WTC11 (cell line): ENCODE results near the gene FAM131C. TPM values are rescaled to one million over a fixed set of nuclear protein-coding genes. Genes with fewer than 3 reads are reported as not detected.

ENCODE experiments used
- ATAC-seq: fragments of 200-7000 bp; cut with Tn5 transposase; 2 replicates; pipeline ENCODE4 v1.10.0; 2021; ENCODE audit warnings: mild to moderate bottlenecking, moderate library complexity
- CTCF ChIA-PET: fragments of 300-600 bp; sonication (Branson Sonifier 250); formaldehyde crosslinking; loops from one replicate; lab custom pipeline; 2021; ENCODE audit warnings: antibody characterized with exemption; lab: Charles Lee
- POLR2A ChIA-PET: fragments of 350-600 bp; sonication (Branson Sonifier 250); formaldehyde crosslinking; loops from one replicate; lab custom pipeline; 2021; ENCODE audit warnings: antibody characterized with exemption; lab: Charles Lee
- DNase-seq: peaks from one replicate; pipeline ENCODE4 v3.0.0; 2021; ENCODE audit warnings: low spot score
- H3K27ac Mint-ChIP-seq: 2 replicates; pipeline ENCODE4 v1.8.0; 2021; ENCODE audit warnings: mixed read lengths
- H3K27me3 Mint-ChIP-seq: 2 replicates; pipeline ENCODE4 v1.8.0; 2021; ENCODE audit warnings: low read depth, mild to moderate bottlenecking, moderate library complexity, mixed read lengths
- H3K36me3 Mint-ChIP-seq: 2 replicates; pipeline ENCODE4 v1.8.0; 2021; ENCODE audit warnings: mixed read lengths
- H3K4me1 Mint-ChIP-seq: 2 replicates; pipeline ENCODE4 v1.8.0; 2022; ENCODE audit warnings: mixed read lengths
- H3K4me3 Mint-ChIP-seq: 2 replicates; pipeline ENCODE4 v1.8.0; 2021; ENCODE audit warnings: mild to moderate bottlenecking, moderate library complexity, mixed read lengths
- H3K9me3 Mint-ChIP-seq: 2 replicates; pipeline ENCODE4 v1.8.0; 2021; ENCODE audit warnings: mixed read lengths
- E2F1 ChIP-seq: sonication (generic); formaldehyde crosslinking; IDR thresholded peaks from 2 replicates; pipeline ENCODE4 v1.8.0; 2022; ENCODE audit warnings: mild to moderate bottlenecking, missing genetic modification reagents
- ELF4 ChIP-seq: sonication (generic); formaldehyde crosslinking; IDR thresholded peaks from 2 replicates; pipeline ENCODE4 v1.8.1; 2022; ENCODE audit warnings: low read depth, mild to moderate bottlenecking, moderate library complexity, missing genetic modification reagents
- ESRRA ChIP-seq: sonication (generic); formaldehyde crosslinking; IDR thresholded peaks from 2 replicates; pipeline ENCODE4 v1.8.1; 2022; ENCODE audit warnings: mild to moderate bottlenecking, missing genetic modification reagents, borderline replicate concordance
- FOXK1 ChIP-seq: sonication (generic); formaldehyde crosslinking; IDR thresholded peaks from 2 replicates; pipeline ENCODE4 v1.8.0; 2022; ENCODE audit warnings: mild to moderate bottlenecking, moderate library complexity, missing genetic modification reagents
- FOXP1 ChIP-seq: sonication (generic); formaldehyde crosslinking; IDR thresholded peaks from 2 replicates; pipeline ENCODE4 v1.8.0; 2022; ENCODE audit warnings: missing genetic modification reagents, mild to moderate bottlenecking, moderate library complexity, borderline replicate concordance
- GABPB1 ChIP-seq: sonication (generic); formaldehyde crosslinking; IDR thresholded peaks from 2 replicates; pipeline ENCODE4 v1.8.1; 2023; ENCODE audit warnings: mild to moderate bottlenecking, missing genetic modification reagents
- GTF2I ChIP-seq: fragments of 250-450 bp; sonication (Bioruptor Pico); conservative IDR thresholded peaks from 2 replicates; pipeline ENCODE4 v1.4.0; 2021; ENCODE audit warnings: mild to moderate bottlenecking
- KAT7 ChIP-seq: sonication (generic); formaldehyde crosslinking; IDR thresholded peaks from 2 replicates; pipeline ENCODE4 v1.8.1; 2023; ENCODE audit warnings: missing genetic modification reagents, mild to moderate bottlenecking, borderline replicate concordance
- SMAD4 ChIP-seq: sonication (generic); formaldehyde crosslinking; IDR thresholded peaks from 2 replicates; pipeline ENCODE4 v1.8.0; 2022; ENCODE audit warnings: mild to moderate bottlenecking, missing genetic modification reagents
- SP1 ChIP-seq: sonication (generic); formaldehyde crosslinking; conservative IDR thresholded peaks from 2 replicates; pipeline ENCODE4 v1.8.1; 2022; ENCODE audit warnings: missing genetic modification reagents
- ZNF121 ChIP-seq: sonication (generic); formaldehyde crosslinking; IDR thresholded peaks from 2 replicates; pipeline ENCODE4 v1.8.0; 2023; ENCODE audit warnings: missing genetic modification reagents
- ZNF281 ChIP-seq: sonication (generic); formaldehyde crosslinking; IDR thresholded peaks from 2 replicates; pipeline ENCODE4 v1.8.0; 2023; ENCODE audit warnings: mild to moderate bottlenecking, missing genetic modification reagents
- ZNF396 ChIP-seq: fragments of 250-450 bp; sonication (Bioruptor Pico); IDR thresholded peaks from 2 replicates; pipeline ENCODE4 v1.8.0; 2021; ENCODE audit warnings: mild to moderate bottlenecking, moderate library complexity, borderline replicate concordance
- ZNF671 ChIP-seq: fragments of 250-450 bp; sonication (Bioruptor Pico); IDR thresholded peaks from 2 replicates; pipeline ENCODE4 v1.8.0; 2021; ENCODE audit warnings: mild to moderate bottlenecking
- total RNA-seq: library from RNA; stranded (reverse); gene quantifications from 3 replicates; pipeline ENCODE4 v1.2.3, GENCODE V29; 2021
- TF ChIP-seq, protein P1 (sequence below): sonication (generic); formaldehyde crosslinking; IDR thresholded peaks from 2 replicates; pipeline ENCODE4 v1.8.1; 2023; ENCODE audit warnings: mild to moderate bottlenecking, moderate library complexity, missing genetic modification reagents
- TF ChIP-seq, protein P2 (sequence below): sonication (generic); formaldehyde crosslinking; IDR thresholded peaks from 2 replicates; pipeline ENCODE4 v1.8.1; 2023; ENCODE audit warnings: mild to moderate bottlenecking, missing genetic modification reagents, moderate library complexity
- TF ChIP-seq, protein P3 (sequence below): sonication (generic); formaldehyde crosslinking; IDR thresholded peaks from 2 replicates; pipeline ENCODE4 v1.8.1; 2022; ENCODE audit warnings: low read depth, missing genetic modification reagents, borderline replicate concordance
- TF ChIP-seq, protein P4 (sequence below): sonication (generic); formaldehyde crosslinking; conservative IDR thresholded peaks from 2 replicates; pipeline ENCODE4 v1.8.1; 2022; ENCODE audit warnings: mild to moderate bottlenecking, missing genetic modification reagents

Gene FAM131C
- total RNA-seq, 1 experiment from 2014 or later = 1.4 TPM

DNA sequence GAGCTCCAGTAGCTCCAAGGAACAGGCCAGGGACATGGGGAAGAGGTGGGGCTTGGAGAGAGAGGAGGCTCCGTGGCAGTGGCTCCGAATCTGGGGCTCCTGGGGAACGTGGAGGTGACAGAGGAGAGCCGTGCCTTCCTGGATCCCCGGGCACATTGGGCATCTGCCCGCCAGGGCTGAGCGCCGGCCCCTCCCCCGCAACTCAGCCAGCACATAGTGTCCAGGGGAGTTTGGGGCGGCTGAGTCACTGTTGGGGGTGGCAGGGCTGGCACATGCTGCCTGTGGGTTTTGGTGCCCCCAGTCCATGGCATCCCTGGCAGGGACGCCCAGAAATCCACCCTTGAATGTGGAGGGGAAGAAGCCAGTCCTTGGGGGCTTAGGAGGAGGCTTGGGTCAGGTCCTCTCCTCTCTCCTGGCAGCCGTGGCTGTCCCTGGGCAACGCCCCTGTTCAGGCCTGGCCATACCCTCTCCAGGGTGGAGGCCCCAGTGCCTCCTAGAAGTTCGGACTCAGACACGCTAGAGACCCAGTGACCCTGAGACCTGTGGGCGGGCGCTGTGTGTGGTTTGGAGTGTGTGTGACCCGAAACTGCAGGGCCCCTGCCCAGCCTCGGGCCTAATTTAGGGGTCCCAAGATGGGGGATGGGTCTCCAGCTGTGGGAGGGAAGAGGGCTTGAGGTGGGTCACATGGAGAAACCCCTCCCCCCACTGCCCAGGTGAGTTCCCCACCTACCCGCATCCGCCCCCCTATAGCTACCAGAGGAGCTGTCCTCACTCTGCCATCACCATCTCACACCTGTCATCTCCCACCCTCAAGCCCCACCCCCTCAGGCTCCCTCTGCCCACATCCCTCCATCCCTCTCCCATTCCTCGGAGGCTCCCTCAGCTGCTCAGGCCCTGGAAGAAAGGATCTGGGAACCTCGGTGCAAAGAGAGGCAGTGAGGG, 57.2 kb downstream of the FAM131C start:
- peaks cover 12% of the 10 kb centered on the region for H3K27me3 Mint-ChIP-seq
- no peak overlapping the region for H3K4me3 Mint-ChIP-seq
- POLR2A ChIA-PET = interaction anchor here (0.6 kb wide), 1 partner anchor 1555 kb away, joined by 4 read pairs; no protein-coding TSS in a partner anchor
- H3K9me3 Mint-ChIP-seq = no peaks in the 10 kb centered on the region
- H3K36me3 Mint-ChIP-seq = no peaks in the 10 kb centered on the region
- no peak overlapping the region for H3K27ac Mint-ChIP-seq
- CTCF ChIA-PET = interaction anchor here (0.8 to 3.5 kb wide), 6 partner anchors 9 to 32 kb away, joined by 3 to 17 read pairs (median 6); no protein-coding TSS in a partner anchor
- peaks cover 66% of the 10 kb centered on the region for H3K4me1 Mint-ChIP-seq
- no peak for DNase-seq
- no peak for ATAC-seq
- TF ChIP-seq ZNF396 (CRISPR knock-in tag) = no peak
- no peak for TF ChIP-seq FOXK1 (CRISPR knock-in tag)
- TF ChIP-seq, protein P1, sequence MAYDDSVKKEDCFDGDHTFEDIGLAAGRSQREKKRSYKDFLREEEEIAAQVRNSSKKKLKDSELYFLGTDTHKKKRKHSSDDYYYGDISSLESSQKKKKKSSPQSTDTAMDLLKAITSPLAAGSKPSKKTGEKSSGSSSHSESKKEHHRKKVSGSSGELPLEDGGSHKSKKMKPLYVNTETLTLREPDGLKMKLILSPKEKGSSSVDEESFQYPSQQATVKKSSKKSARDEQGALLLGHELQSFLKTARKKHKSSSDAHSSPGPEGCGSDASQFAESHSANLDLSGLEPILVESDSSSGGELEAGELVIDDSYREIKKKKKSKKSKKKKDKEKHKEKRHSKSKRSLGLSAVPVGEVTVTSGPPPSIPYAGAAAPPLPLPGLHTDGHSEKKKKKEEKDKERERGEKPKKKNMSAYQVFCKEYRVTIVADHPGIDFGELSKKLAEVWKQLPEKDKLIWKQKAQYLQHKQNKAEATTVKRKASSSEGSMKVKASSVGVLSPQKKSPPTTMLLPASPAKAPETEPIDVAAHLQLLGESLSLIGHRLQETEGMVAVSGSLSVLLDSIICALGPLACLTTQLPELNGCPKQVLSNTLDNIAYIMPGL (CRISPR knock-in tag) = no peak
- TF ChIP-seq ESRRA (CRISPR knock-in tag) = no peak
- no peak for TF ChIP-seq GTF2I (CRISPR knock-in tag)
- no peak for TF ChIP-seq ZNF671
- TF ChIP-seq E2F1 (CRISPR knock-in tag) = no peak
- no peak for TF ChIP-seq SMAD4 (CRISPR knock-in tag)
- TF ChIP-seq, protein P2, sequence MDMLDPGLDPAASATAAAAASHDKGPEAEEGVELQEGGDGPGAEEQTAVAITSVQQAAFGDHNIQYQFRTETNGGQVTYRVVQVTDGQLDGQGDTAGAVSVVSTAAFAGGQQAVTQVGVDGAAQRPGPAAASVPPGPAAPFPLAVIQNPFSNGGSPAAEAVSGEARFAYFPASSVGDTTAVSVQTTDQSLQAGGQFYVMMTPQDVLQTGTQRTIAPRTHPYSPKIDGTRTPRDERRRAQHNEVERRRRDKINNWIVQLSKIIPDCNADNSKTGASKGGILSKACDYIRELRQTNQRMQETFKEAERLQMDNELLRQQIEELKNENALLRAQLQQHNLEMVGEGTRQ (CRISPR knock-in tag) = no peak
- TF ChIP-seq ELF4 (CRISPR knock-in tag) = no peak
- no peak for TF ChIP-seq KAT7 (CRISPR knock-in tag)
- TF ChIP-seq GABPB1 (CRISPR knock-in tag) = no peak
- no peak for TF ChIP-seq SP1 (CRISPR knock-in tag)
- TF ChIP-seq, protein P3, sequence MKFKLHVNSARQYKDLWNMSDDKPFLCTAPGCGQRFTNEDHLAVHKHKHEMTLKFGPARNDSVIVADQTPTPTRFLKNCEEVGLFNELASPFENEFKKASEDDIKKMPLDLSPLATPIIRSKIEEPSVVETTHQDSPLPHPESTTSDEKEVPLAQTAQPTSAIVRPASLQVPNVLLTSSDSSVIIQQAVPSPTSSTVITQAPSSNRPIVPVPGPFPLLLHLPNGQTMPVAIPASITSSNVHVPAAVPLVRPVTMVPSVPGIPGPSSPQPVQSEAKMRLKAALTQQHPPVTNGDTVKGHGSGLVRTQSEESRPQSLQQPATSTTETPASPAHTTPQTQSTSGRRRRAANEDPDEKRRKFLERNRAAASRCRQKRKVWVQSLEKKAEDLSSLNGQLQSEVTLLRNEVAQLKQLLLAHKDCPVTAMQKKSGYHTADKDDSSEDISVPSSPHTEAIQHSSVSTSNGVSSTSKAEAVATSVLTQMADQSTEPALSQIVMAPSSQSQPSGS = no peak
- no peak for TF ChIP-seq FOXP1
- TF ChIP-seq, protein P4, sequence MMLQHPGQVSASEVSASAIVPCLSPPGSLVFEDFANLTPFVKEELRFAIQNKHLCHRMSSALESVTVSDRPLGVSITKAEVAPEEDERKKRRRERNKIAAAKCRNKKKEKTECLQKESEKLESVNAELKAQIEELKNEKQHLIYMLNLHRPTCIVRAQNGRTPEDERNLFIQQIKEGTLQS (CRISPR knock-in tag) = no peak

DNA sequence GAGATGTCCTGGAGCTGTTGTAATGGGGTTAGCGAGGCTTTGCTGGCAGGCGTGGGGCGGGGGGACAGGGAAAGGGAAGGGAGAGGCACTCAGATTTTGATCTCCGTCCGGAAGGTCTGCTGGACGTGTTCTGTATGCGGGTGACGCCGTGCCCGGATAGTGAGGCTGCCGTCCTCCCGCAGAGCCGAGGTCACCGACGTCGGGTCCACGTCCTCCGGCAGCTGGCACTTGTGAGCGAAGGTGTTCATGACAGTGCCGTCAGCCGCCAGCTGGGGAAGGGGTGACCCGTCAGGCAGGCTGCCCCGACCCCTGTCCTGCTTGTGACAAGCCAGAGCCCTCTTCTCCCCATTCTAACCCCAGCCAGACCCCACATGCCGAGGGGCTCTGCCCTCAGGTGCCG, 58.0 kb downstream of the FAM131C start:
- no peak overlapping the region for H3K27ac Mint-ChIP-seq
- POLR2A ChIA-PET = no interaction called here
- DNase-seq (no peak), ATAC-seq (no peak)
- H3K36me3 Mint-ChIP-seq = no peaks in the 10 kb centered on the region
- no peaks in the 10 kb centered on the region for H3K9me3 Mint-ChIP-seq
- H3K27me3 Mint-ChIP-seq = peaks cover 8% of the 10 kb centered on the region
- H3K4me3 Mint-ChIP-seq = no peak overlapping the region
- CTCF ChIA-PET = interaction anchor here (0.8 to 4.1 kb wide), 4 partner anchors 10 to 17 kb away, joined by 4 to 18 read pairs (median 11); no protein-coding TSS in a partner anchor
- H3K4me1 Mint-ChIP-seq = peaks cover 69% of the 10 kb centered on the region
- TF ChIP-seq ZNF121 = no peak
- TF ChIP-seq ZNF281 (CRISPR knock-in tag) = no peak
- TF ChIP-seq, all 79 proteins: peak for 0
